Measurements from ENCODE around the gene PDCL3.

DNA sequence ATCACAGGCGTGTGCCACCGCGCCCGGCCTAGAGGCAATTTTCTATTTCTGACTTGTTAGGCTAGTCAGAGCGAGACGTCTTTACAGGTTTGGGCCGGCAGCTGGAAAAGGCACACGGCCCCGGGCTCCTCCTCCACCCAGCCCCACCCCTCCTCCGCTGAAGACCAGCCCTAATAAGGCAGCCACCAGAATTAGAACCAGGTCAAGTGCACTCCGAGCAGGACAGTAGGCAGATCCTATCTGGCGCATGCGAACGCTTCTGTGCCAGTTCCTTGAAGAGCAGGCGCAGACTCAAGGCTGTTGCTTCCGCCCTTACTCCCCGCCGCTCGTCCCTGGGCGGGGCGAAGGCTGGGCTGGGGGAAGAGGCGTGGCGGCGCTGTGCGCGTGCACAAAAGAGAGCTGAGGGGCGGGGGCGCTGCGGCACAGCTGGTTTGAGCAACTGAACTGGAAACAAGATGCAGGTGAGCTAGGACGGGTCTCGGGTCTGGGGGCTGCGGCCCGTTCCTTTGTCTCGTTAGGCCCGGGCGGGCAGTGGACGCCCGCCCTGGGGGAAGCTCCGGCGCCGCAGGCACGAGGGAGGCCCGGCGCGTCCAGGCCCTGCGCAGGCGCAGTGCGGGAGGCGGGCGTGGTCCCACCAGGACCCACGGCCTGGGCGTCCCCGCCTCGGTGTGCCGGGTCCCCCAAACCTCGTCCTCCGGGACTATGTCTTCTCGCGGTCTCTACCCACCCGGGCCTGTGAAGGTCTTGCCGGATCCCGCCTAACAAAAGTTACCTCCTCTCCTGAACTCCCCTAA is at the start of gene PDCL3:
- TF ChIP-seq POLR2A (IDR thresholded peaks at IDR 0.05), result peak in 1 of 2 donors; percentile 69
- TF ChIP-seq, protein P1, sequence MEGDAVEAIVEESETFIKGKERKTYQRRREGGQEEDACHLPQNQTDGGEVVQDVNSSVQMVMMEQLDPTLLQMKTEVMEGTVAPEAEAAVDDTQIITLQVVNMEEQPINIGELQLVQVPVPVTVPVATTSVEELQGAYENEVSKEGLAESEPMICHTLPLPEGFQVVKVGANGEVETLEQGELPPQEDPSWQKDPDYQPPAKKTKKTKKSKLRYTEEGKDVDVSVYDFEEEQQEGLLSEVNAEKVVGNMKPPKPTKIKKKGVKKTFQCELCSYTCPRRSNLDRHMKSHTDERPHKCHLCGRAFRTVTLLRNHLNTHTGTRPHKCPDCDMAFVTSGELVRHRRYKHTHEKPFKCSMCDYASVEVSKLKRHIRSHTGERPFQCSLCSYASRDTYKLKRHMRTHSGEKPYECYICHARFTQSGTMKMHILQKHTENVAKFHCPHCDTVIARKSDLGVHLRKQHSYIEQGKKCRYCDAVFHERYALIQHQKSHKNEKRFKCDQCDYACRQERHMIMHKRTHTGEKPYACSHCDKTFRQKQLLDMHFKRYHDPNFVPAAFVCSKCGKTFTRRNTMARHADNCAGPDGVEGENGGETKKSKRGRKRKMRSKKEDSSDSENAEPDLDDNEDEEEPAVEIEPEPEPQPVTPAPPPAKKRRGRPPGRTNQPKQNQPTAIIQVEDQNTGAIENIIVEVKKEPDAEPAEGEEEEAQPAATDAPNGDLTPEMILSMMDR (IDR thresholded peaks at IDR 0.05), result peak in 6 of 12 donors; percentile 11 to 57 (median 36)

Measured in heart left ventricle (tissue), 13 donors.